Spleen (tissue), 11 donors: ENCODE measurements around the gene CFAP97. TPM values are rescaled to one million over a fixed set of nuclear protein-coding genes. Genes with fewer than 3 reads are reported as not detected.

Experiments
- DNase-seq: peaks from one replicate; pipeline ENCODE4 v3.0.0-alpha.2; 2020
- H3K27ac ChIP-seq, 8 donors: fragments of 200-600 bp; sonication (generic) in 7 of 8; 1 replicate in 4 of 8; 2 replicates in 4 of 8; pipeline versions ENCODE4 v1.5.0 to v1.8.0; 2016 to 2021; ENCODE audit warnings: inconsistent platforms in 4 of 8, mild to moderate bottlenecking in 4 of 8, moderate library complexity in 1 of 8
- H3K27me3 ChIP-seq, 7 donors: fragments of 200-600 bp; sonication (generic) in 6 of 7; replicated peaks in 1 of 7; 1 replicate in 4 of 7; 2 replicates in 3 of 7; pipeline versions ENCODE4 v1.5.0 to v1.8.0; 2016 to 2021; ENCODE audit warnings: inconsistent platforms in 3 of 7, mild to moderate bottlenecking in 1 of 7
- H3K36me3 ChIP-seq, 6 donors: fragments of 200-600 bp; sonication (generic) in 5 of 6; 1 replicate in 4 of 6; 2 replicates in 2 of 6; pipeline versions ENCODE4 v1.5.0 to v1.8.0; 2016 to 2021; ENCODE audit warnings: inconsistent platforms in 2 of 6
- H3K4me1 ChIP-seq, 6 donors: fragments of 200-600 bp; sonication (generic) in 5 of 6; 1 replicate in 3 of 6; 2 replicates in 3 of 6; pipeline versions ENCODE4 v1.5.0 to v1.8.0; 2016 to 2021; ENCODE audit warnings: inconsistent platforms in 3 of 6
- H3K4me3 ChIP-seq, 8 donors: fragments of 200-600 bp; sonication (generic) in 7 of 8; 1 replicate in 4 of 8; 2 replicates in 4 of 8; pipeline versions ENCODE4 v1.5.0 to v1.8.0; 2016 to 2021; ENCODE audit warnings: inconsistent platforms in 4 of 8, mild to moderate bottlenecking in 4 of 8, moderate library complexity in 2 of 8
- H3K9me3 ChIP-seq, 8 donors: fragments of 200-600 bp; sonication (generic) in 7 of 8; 1 replicate in 4 of 8; 2 replicates in 4 of 8; pipeline versions ENCODE4 v1.5.0 to v1.8.0; 2016 to 2021; ENCODE audit warnings: inconsistent platforms in 4 of 8
- CTCF ChIP-seq, 11 experiments: fragments of 200-600 bp in 7 of 11; fragments of 450-650 bp in 4 of 11; sonication (generic) in 4 of 11; IDR thresholded peaks in 8 of 11; conservative IDR thresholded peaks in 3 of 11; 1 replicate in 7 of 11; 2 replicates in 4 of 11; pipeline versions ENCODE4 v1.4.0 to v1.8.0; 2016 to 2021; ENCODE audit warnings: antibody characterized with exemption in 11 of 11, inconsistent platforms in 4 of 11, mild to moderate bottlenecking in 1 of 11
- POLR2A ChIP-seq, 3 donors: fragments of 450-650 bp; IDR thresholded peaks; one replicate each; pipeline ENCODE4 v1.5.1; 2017; ENCODE audit warnings: antibody characterized with exemption in 3 of 3, mild to moderate bottlenecking in 1 of 3
- POLR2AphosphoS5 ChIP-seq, 3 donors: sonication (generic); formaldehyde crosslinking; IDR thresholded peaks; one replicate each; pipeline ENCODE4 v1.5.1; 2017; ENCODE audit warnings: antibody characterized with exemption in 3 of 3
- WGBS, 5 donors: extraction: QIAGEN DNeasy Blood & Tissue Kit in 3 of 5; methylation state at CpG; one replicate each; pipeline versions ENCODE4 v1.1.5 to v1.1.7; 2013 to 2018; 5-methylcytosine and 5-hydroxymethylcytosine counted together
- intact Hi-C: fragments of 100-400 bp; cut with DNase I; formaldehyde crosslinking; loops from one replicate; pipeline ENCODE4 v1.15.0; 2023; ENCODE audit warnings: low total_unique reads
- polyA plus RNA-seq, 3 donors: library from polyadenylated mRNA; stranded (reverse); fragments of 200-250 nt; gene quantifications; one replicate each; pipeline ENCODE4 v1.2.1, GENCODE V29; 2013
- total RNA-seq, 7 donors: library from RNA; depleted of rRNA in 3 of 7; stranded (reverse); fragments of >200 nt in 3 of 7; fragmentation: NEBNext Ultra II Directional in 4 of 7; extraction: Animal tissue kit (Norgen Biotek cat#: 25700) in 4 of 7; gene quantifications; one replicate each; pipeline versions ENCODE4 v1.1.0 to v1.2.1, GENCODE V29; 2016 to 2021
- donor health status: healthy with polysubstance abuse.
- donor health status: DM: no; HTN: no; CAD: no; lungs with moderate emphysema.
- donor health status: DM: no; HTN: no; CAD: no.
- donor health status: Bipolar disorder and iron deficiency.
- donor health status: healthy.
- donor health status: DM: no; HTN: no; CAD: no.
- donor health status: DM: yes; HTN: yes; CAD: no.

CFAP97 gene
- total and polyA plus RNA-seq, 10 donors, result 4.8 to 48.6 (median 39.0) TPM

GRCh38 chr4:185229021-185229818 is 25.4 kb upstream of the CFAP97 start:
- Histone ChIP-seq H3K27ac (no peak overlapping the region), H3K27me3 (no peaks in the 10 kb centered on the region), H3K9me3 (no peaks in the 10 kb centered on the region), H3K36me3 (no peaks in the 10 kb centered on the region), H3K4me3 (no peak overlapping the region), H3K4me1 (peaks cover 0 to 42% (median 9%) of the 10 kb centered on the region in 6 donors)
- TF ChIP-seq POLR2A (IDR thresholded peaks at IDR 0.05) (no peak), CTCF (IDR thresholded peaks at IDR 0.05 in 8 of 11, conservative IDR thresholded peaks at IDR 0.05 in 3 of 11) (no peak), POLR2AphosphoS5 (IDR thresholded peaks at IDR 0.05) (no peak)
- 83 to 91% (median 87%) methylated on average over 19 of the region's 19 CpGs for WGBS, 5 donors
- no peak for DNase-seq
- intact Hi-C loops, result no loop called here

- no peak for DNase-seq
- no peak for TF ChIP-seq CTCF (IDR thresholded peaks at IDR 0.05 in 8 of 11, conservative IDR thresholded peaks at IDR 0.05 in 3 of 11)
- TF ChIP-seq POLR2AphosphoS5 (IDR thresholded peaks at IDR 0.05), result no peak
- no peak for TF ChIP-seq POLR2A (IDR thresholded peaks at IDR 0.05)
- intact Hi-C loops, result no loop called here
- Histone ChIP-seq H3K27ac (no peak overlapping the region), H3K9me3 (no peaks in the 10 kb centered on the region), H3K4me3 (no peak overlapping the region), H3K36me3 (no peaks in the 10 kb centered on the region), H3K27me3 (no peaks in the 10 kb centered on the region), H3K4me1 (peaks cover 0 to 40% (median 9%) of the 10 kb centered on the region in 6 donors)
- WGBS, 5 donors, result 91 to 96% (median 93%) methylated on average over 9 of the region's 9 CpGs
Observed at GRCh38 chr4:185227713-185228278, 24.0 kb upstream of the CFAP97 start.

- intact Hi-C loops, result no loop called here
- TF ChIP-seq POLR2AphosphoS5 (IDR thresholded peaks at IDR 0.05), result no peak
- no peak for TF ChIP-seq CTCF (IDR thresholded peaks at IDR 0.05 in 8 of 11, conservative IDR thresholded peaks at IDR 0.05 in 3 of 11)
- no peak for TF ChIP-seq POLR2A (IDR thresholded peaks at IDR 0.05)
- Histone ChIP-seq H3K4me1 (peaks cover 0 to 34% (median 7%) of the 10 kb centered on the region in 6 donors), H3K27me3 (no peaks in the 10 kb centered on the region), H3K4me3 (no peak overlapping the region), H3K9me3 (no peaks in the 10 kb centered on the region), H3K27ac (no peak overlapping the region), H3K36me3 (no peaks in the 10 kb centered on the region)
- no peak for DNase-seq
- WGBS, 5 donors, result 53 to 64% (median 60%) methylated on average over 4 of the region's 4 CpGs
Observed at GRCh38 chr4:185227131-185227551, 23.3 kb upstream of the CFAP97 start.

- H3K36me3 ChIP-seq, result no peaks in the 10 kb centered on the region
- peaks cover 0 to 30% (median 5%) of the 10 kb centered on the region in 6 donors for H3K4me1 ChIP-seq
- H3K9me3 ChIP-seq, result no peaks in the 10 kb centered on the region
- TF ChIP-seq POLR2AphosphoS5 (IDR thresholded peaks at IDR 0.05) (no peak), CTCF (IDR thresholded peaks at IDR 0.05 in 8 of 11, conservative IDR thresholded peaks at IDR 0.05 in 3 of 11) (no peak), POLR2A (IDR thresholded peaks at IDR 0.05) (no peak)
- no peak overlapping the region for H3K27ac ChIP-seq
- no peak overlapping the region for H3K4me3 ChIP-seq
- WGBS, 5 donors, result 95 to 100% (median 98%) methylated on average over 6 of the region's 6 CpGs
- H3K27me3 ChIP-seq, result no peaks in the 10 kb centered on the region
- no peak for DNase-seq
- intact Hi-C loops, result no loop called here
Observed at GRCh38 chr4:185225940-185226339, 22.1 kb upstream of the CFAP97 start.
